GM12865 (cell line): Measurements from ENCODE around the gene CERS3.

ENCODE experiments used
- DNase-seq: peaks from one replicate; pipeline ENCODE4 v3.0.0; 2010; ENCODE audit warnings: low read depth
- H3K4me3 ChIP-seq: 2 replicates; pipeline ENCODE4 v1.5.1; 2011; ENCODE audit warnings: mild to moderate bottlenecking, low read depth, low read length, control low read depth
- TF ChIP-seq, protein P1 (sequence below): IDR thresholded peaks from 2 replicates; pipeline ENCODE4 v1.5.1; 2011; ENCODE audit warnings: low read length, control low read depth, low read depth, inconsistent platforms; ENCODE audit not compliant: insufficient read depth; ENCODE audit errors: missing control alignments

CERS3 gene

DNA sequence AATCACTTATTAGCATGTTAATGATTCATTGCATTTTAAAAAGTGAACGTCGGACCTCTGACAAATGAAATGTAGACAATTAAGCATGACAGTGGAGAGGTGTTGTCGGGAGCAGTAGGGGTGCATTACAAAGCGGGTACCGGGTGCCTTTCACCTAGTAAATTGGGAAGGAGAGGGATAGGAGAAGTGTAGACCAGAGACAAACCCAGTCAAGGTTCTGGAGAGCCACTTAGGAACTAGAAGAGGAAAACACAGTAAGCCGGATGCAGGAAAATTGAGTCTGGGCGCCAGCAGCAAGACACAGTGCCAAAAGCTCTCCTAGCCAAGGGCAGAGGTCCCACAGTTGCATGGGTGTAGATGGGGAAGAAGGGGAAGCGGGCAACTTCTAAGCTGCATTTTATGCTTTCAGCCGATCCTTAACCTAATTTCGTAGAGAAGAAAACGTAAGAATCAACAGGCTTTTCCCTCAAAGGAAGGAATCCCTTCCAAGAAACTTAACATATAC lies 3.1 kb upstream of the CERS3 start:
- no peak overlapping the region for H3K4me3 ChIP-seq
- DNase-seq, result no peak
- TF ChIP-seq, protein P1, sequence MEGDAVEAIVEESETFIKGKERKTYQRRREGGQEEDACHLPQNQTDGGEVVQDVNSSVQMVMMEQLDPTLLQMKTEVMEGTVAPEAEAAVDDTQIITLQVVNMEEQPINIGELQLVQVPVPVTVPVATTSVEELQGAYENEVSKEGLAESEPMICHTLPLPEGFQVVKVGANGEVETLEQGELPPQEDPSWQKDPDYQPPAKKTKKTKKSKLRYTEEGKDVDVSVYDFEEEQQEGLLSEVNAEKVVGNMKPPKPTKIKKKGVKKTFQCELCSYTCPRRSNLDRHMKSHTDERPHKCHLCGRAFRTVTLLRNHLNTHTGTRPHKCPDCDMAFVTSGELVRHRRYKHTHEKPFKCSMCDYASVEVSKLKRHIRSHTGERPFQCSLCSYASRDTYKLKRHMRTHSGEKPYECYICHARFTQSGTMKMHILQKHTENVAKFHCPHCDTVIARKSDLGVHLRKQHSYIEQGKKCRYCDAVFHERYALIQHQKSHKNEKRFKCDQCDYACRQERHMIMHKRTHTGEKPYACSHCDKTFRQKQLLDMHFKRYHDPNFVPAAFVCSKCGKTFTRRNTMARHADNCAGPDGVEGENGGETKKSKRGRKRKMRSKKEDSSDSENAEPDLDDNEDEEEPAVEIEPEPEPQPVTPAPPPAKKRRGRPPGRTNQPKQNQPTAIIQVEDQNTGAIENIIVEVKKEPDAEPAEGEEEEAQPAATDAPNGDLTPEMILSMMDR, result no peak

DNA sequence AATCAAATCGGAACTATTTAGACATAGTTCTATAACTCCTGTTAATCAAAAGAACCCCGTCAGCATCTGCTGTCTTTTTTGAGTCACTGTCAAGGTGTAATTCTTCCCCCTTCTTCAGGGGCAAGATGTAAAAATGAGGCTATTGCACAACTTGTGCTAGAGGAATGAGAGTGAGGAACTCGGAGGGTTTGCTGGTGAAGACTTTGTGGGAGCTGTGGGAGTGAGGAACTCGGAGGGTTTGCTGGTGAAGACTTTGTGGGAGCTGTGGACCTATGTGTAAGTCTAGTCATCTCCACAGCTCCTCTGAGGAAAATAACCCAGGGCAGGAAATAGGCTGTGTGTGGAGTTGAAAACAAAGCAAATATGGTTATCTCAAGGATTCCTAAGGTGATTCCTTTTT lies 2.5 kb upstream of the CERS3 start:
- TF ChIP-seq, protein P1, result no peak
- DNase-seq, result no peak
- no peak overlapping the region for H3K4me3 ChIP-seq

- H3K4me3 ChIP-seq, result no peak overlapping the region
- DNase-seq, result no peak
- TF ChIP-seq, protein P1, result no peak
Measured at GRCh38 chr15:100529556-100529955, 806 bp upstream of the CERS3 start.

DNA sequence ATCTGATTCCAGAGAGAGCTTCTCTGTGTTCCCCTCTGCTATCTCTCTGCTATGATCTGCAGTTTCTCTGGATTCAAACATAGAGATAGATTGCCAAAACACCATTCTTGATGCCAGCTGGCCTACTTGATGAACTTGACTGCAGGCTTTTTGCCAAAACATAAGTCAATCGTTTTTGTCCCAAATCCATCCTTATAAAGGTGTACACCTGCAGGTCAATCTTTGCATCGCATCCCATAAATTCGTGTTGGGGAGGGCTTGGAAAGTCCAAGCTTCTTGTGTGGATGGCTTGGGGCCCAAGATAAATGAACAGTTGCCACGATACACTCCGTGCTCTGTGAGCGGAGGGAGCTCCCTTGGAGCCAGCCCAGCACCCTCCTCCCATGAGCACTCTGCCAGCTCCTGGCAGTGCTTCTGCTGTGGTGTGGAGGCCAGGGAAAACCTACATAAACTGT lies 2.7 kb downstream of the CERS3 start:
- DNase-seq, result no peak
- TF ChIP-seq, protein P1, result no peak
- no peak overlapping the region for H3K4me3 ChIP-seq

- TF ChIP-seq, protein P1, result no peak
- no peak for DNase-seq
- H3K4me3 ChIP-seq, result no peak overlapping the region
Measured at GRCh38 chr15:100525436-100525835, 3.3 kb downstream of the CERS3 start.

- no peak overlapping the region for H3K4me3 ChIP-seq
- TF ChIP-seq, protein P1, result no peak
- DNase-seq, result no peak
Measured at GRCh38 chr15:100524326-100524725, 4.4 kb downstream of the CERS3 start.

DNA sequence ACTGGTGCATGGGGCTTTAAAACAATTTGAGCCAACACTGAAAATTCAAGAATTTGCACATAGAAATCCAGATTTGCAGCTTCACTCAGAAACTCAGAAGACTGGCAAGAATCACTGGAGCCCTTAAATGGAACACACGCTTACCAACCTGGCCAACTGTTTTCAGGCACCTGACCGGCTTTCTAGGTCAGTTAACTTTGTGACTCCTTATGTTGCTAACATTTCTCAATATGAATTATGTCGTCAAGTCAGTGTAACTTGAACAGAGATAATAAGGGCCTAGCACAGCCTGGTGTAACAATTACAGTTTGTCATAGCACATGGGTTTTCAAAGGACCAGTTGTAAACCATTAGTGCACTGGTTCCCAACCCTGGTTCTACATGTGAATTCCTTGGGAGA lies 6.8 kb downstream of the CERS3 start:
- DNase-seq, result no peak
- TF ChIP-seq, protein P1, result no peak
- no peak overlapping the region for H3K4me3 ChIP-seq
